C1 segment of cervical spinal cord (tissue), 14 donors: ENCODE measurements around the gene DUSP10.
A peak's percentile ranks its signal among the peaks of the same experiment; 100 is the strongest.

Source experiments
- DNase-seq, 14 donors: peaks; one replicate each; lab custom pipeline; 2025; lab: John Stamatoyannopoulos, UW

DUSP10 gene

DNA sequence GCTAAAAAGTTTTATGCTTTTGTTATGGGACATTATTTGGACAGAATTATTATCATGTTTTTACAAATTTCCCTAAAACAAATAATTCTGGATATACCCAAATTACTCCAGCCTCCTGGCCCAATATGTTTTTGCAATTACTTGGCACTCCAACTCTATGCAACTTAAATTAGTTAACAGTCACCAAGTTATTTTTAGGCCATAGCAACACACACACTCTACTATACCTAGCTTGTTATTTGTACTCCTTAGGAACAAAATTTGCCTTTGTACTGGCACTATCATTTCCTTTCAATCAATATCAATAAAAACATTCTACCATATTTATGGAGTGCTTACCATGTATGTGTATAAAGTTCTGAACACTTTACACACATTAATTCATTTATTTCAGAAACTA lies 7.7 kb downstream of the DUSP10 start:
- DNase-seq, result no peak

DNA sequence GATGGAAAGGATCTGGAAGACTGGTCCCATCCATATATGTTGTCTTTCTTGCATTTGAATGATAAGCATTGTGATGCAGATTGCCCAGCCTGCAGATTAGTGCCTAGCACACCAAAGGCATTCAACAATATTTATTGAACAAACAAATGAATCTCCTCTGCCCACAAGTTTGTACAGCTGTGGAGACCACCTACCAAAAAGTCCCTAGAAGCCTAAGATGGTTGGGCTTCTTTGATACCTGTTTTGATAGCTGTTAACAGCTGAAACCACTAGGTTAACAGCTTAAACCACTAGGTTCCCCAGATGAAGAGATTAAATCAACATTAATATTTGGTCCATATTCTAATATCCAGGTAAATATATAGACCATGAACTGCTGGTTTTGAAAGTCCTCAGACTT lies 9.8 kb downstream of the DUSP10 start:
- DNase-seq, result no peak

DNA sequence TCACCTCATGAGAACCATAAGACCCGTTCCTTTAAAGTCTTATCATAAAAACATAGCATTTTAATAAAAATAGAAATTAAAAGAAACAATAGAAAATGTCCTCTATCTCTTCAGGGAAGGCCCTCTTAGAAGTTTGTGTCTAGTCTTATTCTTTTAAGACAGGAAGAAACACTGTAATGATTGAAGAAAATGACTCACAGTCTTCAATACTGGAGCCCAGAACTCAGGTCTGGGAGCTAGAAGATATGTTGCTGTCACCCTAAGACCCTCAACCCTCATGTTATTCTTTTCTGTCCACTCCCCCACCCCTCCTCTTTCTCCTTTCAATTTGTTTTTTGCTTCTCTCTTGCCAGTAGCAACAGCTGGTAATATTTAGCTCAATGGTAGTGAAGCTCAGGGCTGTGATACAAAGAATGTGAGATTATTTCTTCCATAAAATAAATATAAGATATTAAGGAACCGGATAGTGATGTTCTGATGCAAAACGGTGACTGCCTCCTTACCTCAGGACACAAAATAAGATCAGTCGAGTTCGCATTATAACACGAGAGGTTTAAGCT lies 12.0 kb downstream of the DUSP10 start:
- DNase-seq, result no peak

DNA sequence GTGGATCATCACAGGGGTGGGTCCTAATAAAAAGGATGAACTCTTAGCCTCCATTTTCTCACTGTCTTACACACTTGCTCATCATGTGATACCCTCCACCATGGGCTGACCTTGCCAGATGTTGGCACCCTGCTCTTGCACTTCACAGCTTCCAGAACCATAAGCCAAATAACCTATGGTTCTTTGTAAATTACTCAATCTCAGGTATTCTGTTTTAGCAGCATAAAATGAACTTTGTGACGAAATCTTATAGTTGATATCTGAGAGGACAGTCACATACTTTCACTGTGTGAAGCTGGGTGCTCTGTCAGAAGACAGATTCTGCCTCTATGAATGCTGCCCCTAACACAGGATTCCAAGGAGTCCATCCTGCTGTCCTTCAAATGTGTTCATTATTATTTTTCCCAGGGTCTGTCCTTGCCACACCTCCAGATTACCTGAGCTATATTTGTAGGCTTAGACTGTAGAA lies 13.8 kb downstream of the DUSP10 start:
- DNase-seq, result no peak

DNA sequence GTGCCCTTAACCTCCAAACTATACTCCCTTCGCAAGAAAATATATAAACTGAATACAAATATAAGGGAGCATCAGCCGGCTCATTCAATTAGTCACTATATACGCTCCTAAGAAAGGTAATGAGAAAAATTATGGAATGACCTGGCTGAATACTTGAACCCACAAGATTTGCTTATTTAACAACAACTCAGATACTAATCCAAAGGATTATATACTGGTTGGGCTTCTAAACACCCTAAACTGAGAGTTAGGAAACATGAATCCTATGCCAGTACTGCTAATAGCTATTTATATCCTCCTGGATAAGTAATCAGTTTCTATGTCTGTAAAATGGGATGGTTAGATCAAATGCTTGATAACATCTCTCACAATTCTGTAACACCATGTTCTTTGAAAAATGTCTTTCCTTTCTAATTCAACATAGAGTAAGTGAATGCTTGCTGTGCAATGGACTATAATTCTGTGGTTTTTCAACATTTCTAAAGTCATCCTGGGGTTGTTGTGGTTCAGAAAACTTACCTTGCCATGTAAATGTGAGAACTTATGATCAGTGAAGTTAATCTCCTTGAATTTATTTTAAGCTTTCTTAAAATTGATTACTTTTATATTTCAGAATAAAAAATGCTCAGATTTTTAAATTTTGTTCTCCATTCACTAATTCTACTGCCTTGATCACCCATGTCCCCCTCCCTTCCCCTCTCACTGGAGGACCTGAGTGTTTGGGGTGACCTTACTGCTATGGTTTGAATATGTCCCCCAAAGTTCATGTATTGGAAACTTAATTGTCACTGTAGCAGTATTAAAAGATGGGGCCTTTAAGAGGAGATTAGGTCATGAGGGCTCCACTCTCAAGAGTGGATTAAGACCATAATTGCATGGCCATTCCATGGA lies 14.5 kb downstream of the DUSP10 start:
- no peak for DNase-seq

DNA sequence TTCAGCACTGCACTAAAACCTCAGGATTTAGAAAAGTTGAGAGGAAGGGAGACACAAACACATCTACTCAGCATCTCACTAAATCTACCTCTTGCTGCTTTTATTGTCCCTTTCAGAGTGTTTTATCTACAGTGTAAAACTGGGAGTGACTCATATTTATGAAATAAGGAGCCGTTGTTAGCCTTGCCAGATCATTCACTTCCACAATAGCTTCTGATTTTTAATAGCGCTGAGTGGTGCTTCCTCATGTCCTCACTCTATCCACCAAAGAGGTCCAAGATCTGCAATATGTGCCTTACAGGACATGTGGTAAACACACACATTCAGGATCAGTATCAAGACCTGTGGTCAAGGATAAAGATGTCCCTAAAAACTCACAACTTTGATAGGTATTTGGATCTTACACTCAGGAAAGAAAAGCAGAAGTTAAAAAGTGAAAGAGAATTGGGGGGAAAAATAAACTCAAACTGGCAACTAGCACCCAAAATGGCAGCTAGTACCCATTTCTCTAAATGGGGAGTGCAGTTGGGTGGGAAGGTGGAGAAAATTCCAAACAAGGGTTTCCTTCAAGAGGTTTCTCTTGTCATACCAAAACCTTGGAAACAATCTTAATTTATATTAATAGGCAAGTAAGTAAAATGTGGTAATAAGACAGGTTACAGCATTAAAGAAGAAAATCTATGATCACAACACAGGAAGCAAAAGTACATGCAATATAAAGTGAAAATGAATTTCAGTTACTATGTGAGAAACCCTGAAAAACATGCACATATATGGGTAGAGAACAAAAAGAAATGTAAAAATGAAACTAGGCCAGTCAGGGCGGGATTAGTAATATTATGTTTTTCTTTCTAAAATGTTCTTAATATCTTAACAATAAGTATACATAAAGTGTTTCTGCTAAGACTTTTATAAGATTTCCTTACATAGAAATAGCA lies 15.9 kb downstream of the DUSP10 start:
- DNase-seq, result no peak

DNA sequence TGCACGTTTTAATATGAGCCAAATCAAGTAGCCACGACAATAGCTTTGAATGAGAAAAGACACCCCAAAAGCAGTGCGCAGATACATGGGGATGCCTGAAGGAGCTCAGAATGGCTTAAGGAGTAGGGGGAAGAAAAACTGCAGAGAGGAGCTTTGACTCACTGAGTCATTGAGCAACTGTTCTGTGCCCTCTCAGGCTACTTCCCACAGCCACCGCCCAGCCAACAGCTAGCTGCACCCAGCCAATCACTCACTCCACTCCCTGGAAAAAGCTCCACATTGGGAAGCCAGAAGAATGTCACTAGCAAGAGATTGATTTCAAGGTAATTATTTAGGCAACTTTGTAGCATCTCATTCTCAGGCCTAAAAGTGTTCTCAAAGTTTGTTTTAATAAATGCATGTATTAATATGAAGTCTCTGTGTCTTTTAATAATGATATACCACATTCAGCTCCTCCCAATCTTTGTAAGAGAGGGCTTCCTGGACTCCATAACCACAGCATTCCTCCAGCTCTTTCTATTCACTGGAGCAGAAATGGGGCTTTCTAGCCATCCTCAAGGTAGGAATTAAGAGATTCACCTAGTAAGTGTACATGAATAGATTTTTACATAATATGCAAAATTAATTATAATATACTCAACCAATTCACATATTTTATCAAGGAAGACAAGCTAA lies 16.8 kb downstream of the DUSP10 start:
- peak in 1 of 14 donors; percentile 36 for DNase-seq

DNA sequence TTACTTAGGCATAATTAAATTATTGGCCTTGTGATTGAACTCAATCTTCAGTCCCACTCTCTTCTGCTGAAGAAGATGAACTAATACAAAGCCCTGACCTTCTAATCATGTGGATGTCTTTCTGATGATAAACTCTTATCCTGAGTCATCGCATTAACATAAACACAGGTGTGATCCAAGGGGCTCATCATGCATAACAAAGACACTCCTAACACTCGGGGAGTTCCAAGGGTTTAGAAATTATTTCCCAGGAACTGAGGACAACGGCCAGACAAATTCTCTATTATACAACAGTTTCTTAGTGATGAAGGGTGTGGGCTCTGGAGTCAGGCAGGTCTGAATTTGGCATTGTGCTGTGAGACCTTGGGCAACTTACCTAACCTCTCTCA lies 18.0 kb downstream of the DUSP10 start:
- DNase-seq, result no peak

DNA sequence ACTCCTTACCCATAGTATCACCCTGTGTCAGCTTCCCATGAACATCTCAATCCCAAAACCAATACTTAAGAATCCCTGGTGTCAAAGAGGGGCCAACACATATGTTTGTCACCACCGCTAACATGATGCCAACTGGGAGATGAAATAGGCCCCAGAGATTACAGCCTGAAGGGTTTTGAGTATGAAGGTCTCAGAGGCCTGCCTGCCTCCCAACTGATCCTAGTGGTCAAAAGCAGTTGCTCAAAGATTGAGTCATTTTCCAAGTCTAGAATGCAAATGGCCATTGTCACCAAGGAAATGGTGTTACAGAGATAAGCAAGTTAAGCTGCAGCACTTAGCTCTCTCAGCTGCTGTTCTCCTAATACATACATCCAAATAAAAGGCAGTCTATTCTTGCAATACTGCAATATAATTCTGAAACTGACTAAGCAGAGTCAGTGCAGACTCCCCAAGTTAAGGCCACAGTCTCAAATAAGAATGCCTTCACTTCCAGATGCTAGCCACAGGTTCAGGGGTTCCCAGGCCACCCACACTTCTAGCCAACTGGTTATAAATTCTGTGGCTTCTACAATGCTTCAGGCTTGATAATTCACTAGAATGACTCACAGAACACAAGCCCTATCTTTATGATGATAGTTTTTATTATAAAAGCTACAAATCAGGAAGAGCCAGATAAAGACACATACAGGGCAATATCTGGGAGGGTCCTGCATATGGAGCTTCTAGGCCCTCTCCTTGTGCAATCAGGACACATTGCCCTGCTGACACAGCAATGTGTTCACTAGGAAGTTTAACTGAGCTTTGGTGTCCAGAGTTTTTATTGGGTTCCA lies 18.7 kb downstream of the DUSP10 start:
- no peak for DNase-seq

DNA sequence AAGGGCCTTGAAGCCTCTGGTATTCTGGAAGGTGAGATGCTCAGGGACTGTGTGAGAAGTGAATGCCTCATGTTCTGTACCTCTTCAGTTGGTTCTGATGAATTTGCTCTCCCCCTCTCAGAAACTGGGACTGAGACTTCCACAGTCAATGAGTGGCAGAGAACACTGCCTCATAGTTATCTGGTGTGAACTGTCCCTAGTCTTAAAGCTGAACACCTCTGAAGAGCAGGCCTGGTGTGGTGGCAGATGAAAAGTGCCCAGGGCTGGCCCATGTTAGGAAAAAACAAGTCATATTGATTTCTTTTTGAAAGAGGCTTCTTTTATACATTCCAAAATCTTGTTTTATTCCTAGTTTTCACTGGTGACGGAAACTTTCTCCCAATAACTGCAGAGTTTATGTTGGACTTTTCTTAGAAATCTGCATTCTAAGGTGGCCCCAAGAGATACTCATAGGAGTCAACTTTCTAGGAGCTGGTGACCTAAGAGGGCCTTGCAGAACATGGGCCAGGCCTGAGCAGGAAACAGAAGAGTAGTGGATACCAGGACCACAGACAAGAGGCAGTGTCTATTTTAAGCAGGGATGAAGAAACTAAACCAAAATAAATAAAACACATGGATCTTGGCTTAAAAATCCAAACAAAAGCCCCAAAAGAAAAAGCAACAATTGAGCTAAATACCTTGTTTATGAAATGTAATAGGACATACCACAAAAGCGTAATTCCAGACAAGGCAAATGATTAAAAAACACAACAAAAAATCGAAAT lies 19.5 kb downstream of the DUSP10 start:
- no peak for DNase-seq

DNA sequence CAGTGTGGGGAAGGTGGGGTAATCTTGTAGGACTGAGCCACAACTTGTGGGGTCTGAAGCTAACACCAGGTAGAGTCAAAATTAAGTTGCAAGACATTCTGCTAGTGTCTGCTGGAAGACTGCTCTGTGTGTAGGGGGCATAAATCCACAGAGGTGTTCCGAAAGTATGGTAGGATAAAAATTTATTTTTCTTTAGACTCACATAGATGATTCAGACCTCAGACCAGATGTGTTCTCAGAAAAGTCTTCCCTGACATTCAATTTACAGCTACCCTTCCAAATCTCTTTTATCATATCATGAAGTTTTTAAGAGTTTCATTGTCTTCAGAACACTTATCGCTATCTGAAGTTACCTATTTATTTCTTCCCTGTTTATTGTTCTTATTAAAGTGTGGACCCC lies 21.3 kb downstream of the DUSP10 start:
- DNase-seq, result no peak

DNA sequence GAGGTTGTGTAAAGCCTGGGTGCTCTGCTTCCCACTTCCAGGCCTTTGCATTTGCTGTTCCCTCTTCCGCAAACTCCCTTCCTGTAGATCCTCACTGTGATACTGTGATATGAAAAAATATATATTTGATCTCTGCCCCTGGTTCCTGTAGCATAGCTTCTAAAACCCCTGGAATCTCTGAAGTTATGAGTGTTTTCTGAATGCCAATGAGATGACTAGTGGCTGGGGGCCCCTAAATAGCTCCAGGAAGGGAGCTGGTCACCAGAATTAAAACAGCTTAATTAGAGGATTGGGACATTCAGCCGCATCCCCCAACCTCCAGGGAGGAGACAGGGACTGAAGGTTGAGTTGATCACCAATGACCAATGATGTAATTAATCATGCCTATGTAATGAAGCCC lies 21.9 kb downstream of the DUSP10 start:
- no peak for DNase-seq

DNA sequence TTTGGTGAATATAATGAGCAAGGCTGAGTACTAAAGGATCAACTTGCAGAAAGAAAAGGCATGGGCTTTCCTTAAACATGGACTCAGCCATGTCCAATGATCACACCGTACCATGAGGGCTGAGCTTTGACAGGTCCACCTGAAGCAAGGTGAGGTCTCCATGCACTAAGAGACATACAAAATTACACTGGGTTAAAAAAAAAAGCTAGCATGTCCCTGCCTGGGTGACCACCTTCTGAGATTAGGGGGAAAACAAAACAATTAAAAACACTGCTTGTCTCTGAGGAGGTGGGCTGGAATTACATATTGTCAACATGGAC lies 22.7 kb downstream of the DUSP10 start:
- no peak for DNase-seq

DNA sequence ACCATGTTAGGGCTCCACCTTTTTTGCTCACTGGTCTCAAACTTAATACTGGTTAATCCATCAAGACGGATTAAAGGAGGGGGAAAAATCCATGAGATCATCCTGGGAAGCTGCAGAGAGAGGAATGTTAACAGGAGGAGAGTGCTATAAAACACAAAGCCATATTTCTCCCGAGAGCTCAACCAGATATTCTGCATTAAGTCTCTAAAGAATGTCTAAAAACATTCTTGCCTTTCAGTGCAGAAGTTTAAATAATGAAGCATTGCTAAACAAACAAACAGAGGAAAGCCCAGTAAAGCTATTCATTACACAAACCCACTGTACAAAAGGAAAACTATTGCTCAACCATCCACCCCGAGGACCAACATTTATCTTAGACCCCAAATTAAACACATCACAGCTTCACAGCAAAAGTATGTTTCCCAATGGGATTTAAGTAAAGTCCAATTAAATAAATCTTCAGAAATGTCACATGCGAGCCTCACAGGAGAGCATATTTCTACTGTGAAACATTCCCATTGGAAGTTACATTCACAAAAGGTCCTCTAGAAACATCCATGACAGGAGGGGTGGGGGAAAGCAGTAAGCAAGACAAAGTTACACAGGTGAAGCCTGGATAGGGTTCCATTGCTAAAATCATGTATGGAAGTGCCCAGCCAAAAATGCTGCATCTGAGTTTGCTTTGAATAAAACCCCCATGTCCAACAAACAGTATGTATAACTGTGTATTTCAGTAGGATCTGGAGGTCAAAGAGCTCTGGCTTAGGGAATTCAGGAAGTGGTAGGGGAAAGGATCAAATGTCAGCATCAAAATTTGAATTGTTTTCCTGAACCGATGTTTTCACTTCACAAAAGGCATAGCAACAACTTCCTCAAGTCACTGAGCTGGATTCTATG lies 23.3 kb downstream of the DUSP10 start:
- DNase-seq, result no peak

DNA sequence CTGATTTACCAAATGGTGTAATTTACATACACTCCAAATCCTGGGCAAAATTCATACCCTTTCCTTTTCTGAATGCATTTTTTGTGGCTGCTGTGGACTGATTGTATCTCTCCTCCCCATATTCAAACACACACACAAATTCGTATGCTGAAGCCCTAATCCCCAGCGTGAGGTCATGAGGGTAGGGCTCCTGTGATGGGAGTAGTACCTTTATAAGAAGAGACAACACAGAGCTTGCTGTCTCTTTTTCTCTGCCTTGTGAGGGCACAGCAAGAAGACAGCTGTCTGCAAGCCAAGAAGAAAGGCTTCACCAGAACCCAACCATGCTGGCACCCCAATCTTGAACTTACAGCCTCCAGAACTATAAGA lies 24.4 kb downstream of the DUSP10 start:
- no peak for DNase-seq

DNA sequence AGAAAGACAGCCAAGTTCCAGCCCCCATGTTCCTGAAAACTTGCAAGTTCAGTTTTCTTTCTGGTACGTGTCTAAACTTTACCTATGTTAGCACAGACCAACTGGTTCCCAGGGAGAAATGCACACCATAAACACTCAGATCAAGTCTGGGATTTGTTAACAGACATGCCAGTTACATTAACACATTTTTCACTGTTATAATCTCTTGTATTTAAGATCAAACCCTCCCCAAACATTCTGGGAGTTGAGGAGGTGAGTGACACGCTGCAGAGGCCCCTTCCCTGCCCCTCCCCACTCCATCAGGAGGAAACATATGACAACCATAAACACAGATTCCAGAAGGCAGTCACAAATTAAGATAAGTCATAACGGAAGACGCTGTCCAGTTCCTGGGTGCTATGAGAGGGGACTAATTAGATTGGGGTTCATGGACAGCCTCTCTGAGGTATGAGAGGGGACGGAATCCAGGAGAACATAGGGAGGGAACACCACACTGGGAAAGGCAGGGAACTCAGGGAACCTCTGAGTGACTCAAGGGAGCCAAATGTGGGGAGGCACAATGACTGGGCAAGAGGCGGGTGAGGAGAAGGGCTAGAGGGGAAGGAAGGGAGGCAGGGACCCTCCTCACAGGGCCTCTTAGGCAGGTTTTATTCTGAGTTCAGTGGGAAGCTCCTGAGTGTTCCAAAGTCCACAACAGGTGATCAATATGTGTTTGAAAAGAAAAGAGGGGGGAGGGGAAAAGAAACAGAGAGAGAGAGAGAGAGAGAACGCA lies 25.0 kb downstream of the DUSP10 start:
- no peak for DNase-seq

DNA sequence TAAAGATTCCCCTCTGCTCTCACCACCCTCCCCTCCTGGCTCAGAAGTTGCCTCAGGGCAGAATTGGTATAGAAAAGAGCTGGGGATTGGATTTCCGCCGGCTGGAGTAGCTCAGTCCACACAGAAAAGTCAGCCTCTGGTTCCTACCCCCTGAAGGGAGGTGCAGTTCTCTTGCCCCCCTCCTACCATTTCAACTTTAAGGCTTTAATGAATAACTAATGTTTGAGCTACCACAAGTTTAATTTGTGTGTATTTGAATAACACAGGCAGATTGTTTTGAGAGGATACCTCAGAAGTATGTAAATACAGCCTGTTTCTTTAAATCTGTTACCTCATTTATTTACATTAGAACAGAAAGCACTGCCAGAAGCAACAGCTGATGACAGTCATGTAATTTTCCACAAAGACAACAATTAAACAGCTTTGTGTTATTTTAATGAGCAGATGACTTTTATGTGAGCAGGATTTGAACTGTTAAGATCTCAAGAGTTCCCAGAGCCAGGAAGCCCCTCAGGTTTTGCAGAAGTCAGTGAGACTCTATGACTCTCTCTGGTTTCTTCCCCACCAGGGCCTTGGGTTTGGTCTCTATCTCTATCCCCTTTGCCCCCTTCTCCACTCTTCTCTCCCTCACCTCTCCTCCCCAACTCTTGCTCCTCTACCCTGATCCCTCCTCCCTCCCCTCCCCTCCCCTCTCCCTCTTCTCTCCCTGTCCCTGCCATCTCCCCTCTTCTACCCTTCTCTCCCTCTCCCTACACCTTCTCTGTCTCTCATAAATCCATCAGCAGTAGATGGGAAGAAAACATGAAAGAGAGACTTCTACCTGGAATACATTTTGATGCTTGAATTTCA lies 26.3 kb downstream of the DUSP10 start:
- DNase-seq, result no peak
